ENCODE results near the gene COBL. TPM values are rescaled to one million over a fixed set of nuclear protein-coding genes. Genes with fewer than 3 reads are reported as not detected.

Gene COBL
- total RNA-seq, 1 experiment from 2014 or later: 0.39 TPM

- POLR2A ChIA-PET: no interaction called here
- Histone ChIP-seq H3K4me1 (ENCODE audit: control insufficient read depth, insufficient read depth, low read length) (no peaks in the 10 kb centered on the region), H3K4me3 (ENCODE audit: low read depth in 2 of 2, low read length in 2 of 2) (no peak overlapping the region), H3K36me3 (ENCODE audit: control insufficient read depth, insufficient read depth, low read length) (no peaks in the 10 kb centered on the region), H3K9me3 (ENCODE audit: control insufficient read depth, insufficient read depth, low read depth, low read length) (no peaks in the 10 kb centered on the region), H3K27me3 (ENCODE audit: control insufficient read depth, insufficient read depth, low read length) (no peaks in the 10 kb centered on the region; the same call in 1 of the 2 replicates), H3K27ac (ENCODE audit: low read length) (no peak overlapping the region)
- CTCF ChIA-PET: no interaction called here
- BruUV-seq (replicated peaks): no TSS peak
- intact Hi-C loops (cut with micrococcal nuclease; ENCODE audit: unreplicated experiment): no loop called here
- ATAC-seq (no peak), DNase-seq (ENCODE audit: low read depth, low spot score) (no peak)
- no peak for TF ChIP-seq CTCF (IDR thresholded peaks at IDR 0.05)
- TF ChIP-seq TCF7L2 (IDR thresholded peaks at IDR 0.05; ENCODE audit: low read depth, low read length): no peak
- no peak for TF ChIP-seq POLR2AphosphoS5 (IDR thresholded peaks at IDR 0.05; ENCODE audit: low read depth, low read length)
- in situ Hi-C loops (cut with HindIII; ENCODE audit: low pct_unique_long_range_greater_than_20kb, low sequenced_read_pairs): no loop called here
Measured at GRCh38 chr7:51249991-51250390, 66.6 kb downstream of the COBL start.

GRCh38 chr7:51249187-51249945, 67.2 kb downstream of the COBL start:
- Histone ChIP-seq H3K4me1 (ENCODE audit: control insufficient read depth, insufficient read depth, low read length) (no peaks in the 10 kb centered on the region), H3K27ac (ENCODE audit: low read length) (no peak overlapping the region), H3K4me3 (ENCODE audit: low read depth in 2 of 2, low read length in 2 of 2) (no peak overlapping the region), H3K36me3 (ENCODE audit: control insufficient read depth, insufficient read depth, low read length) (no peaks in the 10 kb centered on the region), H3K27me3 (ENCODE audit: control insufficient read depth, insufficient read depth, low read length) (no peaks in the 10 kb centered on the region; the same call in 1 of the 2 replicates), H3K9me3 (ENCODE audit: control insufficient read depth, insufficient read depth, low read depth, low read length) (no peaks in the 10 kb centered on the region)
- no peak for ATAC-seq
- no peak for DNase-seq (ENCODE audit: low read depth, low spot score)
- intact Hi-C loops (cut with micrococcal nuclease; ENCODE audit: unreplicated experiment): no loop called here
- ChIA-PET POLR2A (no interaction called here), CTCF (no interaction called here)
- TF ChIP-seq POLR2AphosphoS5 (IDR thresholded peaks at IDR 0.05; ENCODE audit: low read depth, low read length): no peak
- TF ChIP-seq CTCF (IDR thresholded peaks at IDR 0.05): no peak
- TF ChIP-seq SIN3A (IDR thresholded peaks at IDR 0.05; ENCODE audit: borderline replicate concordance, insufficient read depth, low read depth, low read length): no peak
- TF ChIP-seq REST (IDR thresholded peaks at IDR 0.05; ENCODE audit: insufficient read depth in 1 of 2, low read depth in 2 of 2, low read length in 1 of 2): no peak
- no peak for TF ChIP-seq TCF7L2 (IDR thresholded peaks at IDR 0.05; ENCODE audit: low read depth, low read length)
- no TSS peak for BruUV-seq (replicated peaks)
- in situ Hi-C loops (cut with HindIII; ENCODE audit: low pct_unique_long_range_greater_than_20kb, low sequenced_read_pairs): no loop called here
